ENCODE results near the gene UBE2H. TPM values are rescaled to one million over a fixed set of nuclear protein-coding genes. Genes with fewer than 3 reads are reported as not detected.
A peak's percentile ranks its signal among the peaks of the same experiment; 100 is the strongest.
"Not testable (repeated sequence)": the region's sequence is repeated elsewhere in the genome, so short reads cannot be mapped to it uniquely, and the experiment has no call there.

Gene UBE2H
- total RNA-seq, 2 donors from 2014 or later: 77.9 to 84.2 TPM

- no peaks in the 10 kb centered on the region for H3K9me3 ChIP-seq (ENCODE audit: control insufficient read depth, low read length, poor library complexity, severe bottlenecking)
- H3K36me3 Mint-ChIP-seq (ENCODE audit: low read depth): peaks cover 6% of the 10 kb centered on the region
- no peak for DNase-seq
- peaks cover 50% of the 10 kb centered on the region for H3K4me1 Mint-ChIP-seq
- H3K27me3 Mint-ChIP-seq: no peaks in the 10 kb centered on the region
- no peak overlapping the region for H3K27ac Mint-ChIP-seq
- H3K4me3 Mint-ChIP-seq: peak overlapping the region; percentile 36
- ATAC-seq: no peak
Observed at GRCh38 chr7:129913428-129913827, 39.3 kb downstream of the UBE2H start.

- H3K36me3 Mint-ChIP-seq (ENCODE audit: low read depth): peaks cover 6% of the 10 kb centered on the region
- H3K9me3 ChIP-seq (ENCODE audit: control insufficient read depth, low read length, poor library complexity, severe bottlenecking): no peaks in the 10 kb centered on the region
- peak overlapping the region; percentile 89 for H3K27ac Mint-ChIP-seq
- H3K4me1 Mint-ChIP-seq: peaks cover 55% of the 10 kb centered on the region
- DNase-seq (no peak), ATAC-seq (no peak)
- H3K27me3 Mint-ChIP-seq: no peaks in the 10 kb centered on the region
- peak overlapping the region; percentile 61 for H3K4me3 Mint-ChIP-seq
Observed at GRCh38 chr7:129911790-129912189, 41.0 kb downstream of the UBE2H start.

GRCh38 chr7:129909669-129910068 is 43.1 kb downstream of the UBE2H start:
- DNase-seq (no peak), ATAC-seq (no peak)
- H3K36me3 Mint-ChIP-seq (ENCODE audit: low read depth): peaks cover 7% of the 10 kb centered on the region
- peak overlapping the region; percentile 89 for H3K27ac Mint-ChIP-seq
- H3K9me3 ChIP-seq (ENCODE audit: control insufficient read depth, low read length, poor library complexity, severe bottlenecking): no peaks in the 10 kb centered on the region
- no peak overlapping the region for H3K4me3 Mint-ChIP-seq
- peaks cover 52% of the 10 kb centered on the region for H3K4me1 Mint-ChIP-seq
- H3K27me3 Mint-ChIP-seq: no peaks in the 10 kb centered on the region

GRCh38 chr7:129908181-129908580 is 44.6 kb downstream of the UBE2H start:
- DNase-seq (no peak), ATAC-seq (no peak)
- H3K9me3 ChIP-seq (ENCODE audit: control insufficient read depth, low read length, poor library complexity, severe bottlenecking): no peaks in the 10 kb centered on the region
- H3K36me3 Mint-ChIP-seq (ENCODE audit: low read depth): peaks cover 7% of the 10 kb centered on the region
- H3K4me1 Mint-ChIP-seq: peaks cover 57% of the 10 kb centered on the region
- no peak overlapping the region for H3K4me3 Mint-ChIP-seq
- H3K27me3 Mint-ChIP-seq: no peaks in the 10 kb centered on the region
- peak overlapping the region; percentile 46 for H3K27ac Mint-ChIP-seq

- H3K9me3 ChIP-seq (ENCODE audit: control insufficient read depth, low read length, poor library complexity, severe bottlenecking): no peaks in the 10 kb centered on the region
- Mint-ChIP-seq H3K4me1 (peaks cover 62% of the 10 kb centered on the region), H3K27me3 (no peaks in the 10 kb centered on the region), H3K36me3 (ENCODE audit: low read depth) (peaks cover 7% of the 10 kb centered on the region), H3K27ac (peak overlapping the region; percentile 44), H3K4me3 (peak overlapping the region; percentile 75)
- peak; percentile 52 for ATAC-seq
- no peak for DNase-seq
Observed at GRCh38 chr7:129907122-129907736, 45.5 kb downstream of the UBE2H start.

GRCh38 chr7:129906700-129907099 is 46.1 kb downstream of the UBE2H start:
- ATAC-seq: peak; percentile 75
- H3K9me3 ChIP-seq (ENCODE audit: control insufficient read depth, low read length, poor library complexity, severe bottlenecking): no peaks in the 10 kb centered on the region
- peaks cover 63% of the 10 kb centered on the region for H3K4me1 Mint-ChIP-seq
- H3K36me3 Mint-ChIP-seq (ENCODE audit: low read depth): peaks cover 7% of the 10 kb centered on the region
- H3K4me3 Mint-ChIP-seq: peak overlapping the region; percentile 75
- no peaks in the 10 kb centered on the region for H3K27me3 Mint-ChIP-seq
- no peak for DNase-seq
- peak overlapping the region; percentile 44 for H3K27ac Mint-ChIP-seq

- Mint-ChIP-seq H3K27me3 (no peaks in the 10 kb centered on the region), H3K4me1 (peaks cover 64% of the 10 kb centered on the region), H3K4me3 (peak overlapping the region; percentile 69), H3K36me3 (ENCODE audit: low read depth) (peaks cover 2% of the 10 kb centered on the region), H3K27ac (peak overlapping the region; percentile 44)
- H3K9me3 ChIP-seq (ENCODE audit: control insufficient read depth, low read length, poor library complexity, severe bottlenecking): no peaks in the 10 kb centered on the region
- ATAC-seq (no peak), DNase-seq (no peak)
Observed at GRCh38 chr7:129903935-129904334, 48.8 kb downstream of the UBE2H start.

- no peak overlapping the region for H3K4me3 Mint-ChIP-seq
- H3K27ac Mint-ChIP-seq: peak overlapping the region; percentile 81
- peaks cover 66% of the 10 kb centered on the region for H3K4me1 Mint-ChIP-seq
- peaks cover 2% of the 10 kb centered on the region for H3K36me3 Mint-ChIP-seq (ENCODE audit: low read depth)
- no peaks in the 10 kb centered on the region for H3K27me3 Mint-ChIP-seq
- DNase-seq (no peak), ATAC-seq (no peak)
- H3K9me3 ChIP-seq (ENCODE audit: control insufficient read depth, low read length, poor library complexity, severe bottlenecking): no peaks in the 10 kb centered on the region
Observed at GRCh38 chr7:129902788-129903422, 49.9 kb downstream of the UBE2H start.

GRCh38 chr7:129898502-129899160 is 54.1 kb downstream of the UBE2H start:
- ATAC-seq (no peak), DNase-seq (no peak)
- Mint-ChIP-seq H3K4me1 (peaks cover 42% of the 10 kb centered on the region), H3K27ac (peak overlapping the region; percentile 8), H3K4me3 (no peak overlapping the region), H3K27me3 (no peaks in the 10 kb centered on the region), H3K36me3 (ENCODE audit: low read depth) (no peaks in the 10 kb centered on the region)
- no peaks in the 10 kb centered on the region for H3K9me3 ChIP-seq (ENCODE audit: control insufficient read depth, low read length, poor library complexity, severe bottlenecking)

GRCh38 chr7:129898007-129898406 is 54.8 kb downstream of the UBE2H start:
- H3K36me3 Mint-ChIP-seq (ENCODE audit: low read depth): no peaks in the 10 kb centered on the region
- no peaks in the 10 kb centered on the region for H3K27me3 Mint-ChIP-seq
- H3K4me3 Mint-ChIP-seq: no peak overlapping the region
- H3K9me3 ChIP-seq (ENCODE audit: control insufficient read depth, low read length, poor library complexity, severe bottlenecking): no peaks in the 10 kb centered on the region
- peaks cover 36% of the 10 kb centered on the region for H3K4me1 Mint-ChIP-seq
- peak overlapping the region; percentile 8 for H3K27ac Mint-ChIP-seq
- DNase-seq (no peak), ATAC-seq (no peak)

GRCh38 chr7:129896568-129897382 is 56.0 kb downstream of the UBE2H start:
- ATAC-seq: no peak
- Mint-ChIP-seq H3K27me3 (no peaks in the 10 kb centered on the region), H3K4me1 (peaks cover 33% of the 10 kb centered on the region), H3K36me3 (ENCODE audit: low read depth) (no peaks in the 10 kb centered on the region), H3K4me3 (no peak overlapping the region), H3K27ac (peak overlapping the region; percentile 32)
- no peaks in the 10 kb centered on the region for H3K9me3 ChIP-seq (ENCODE audit: control insufficient read depth, low read length, poor library complexity, severe bottlenecking)
- DNase-seq: no peak

GRCh38 chr7:129894184-129894583 is 58.6 kb downstream of the UBE2H start:
- H3K4me1 Mint-ChIP-seq: peaks cover 21% of the 10 kb centered on the region
- not testable (repeated sequence) for H3K9me3 ChIP-seq (ENCODE audit: control insufficient read depth, low read length, poor library complexity, severe bottlenecking); H3K4me3 Mint-ChIP-seq; H3K36me3 Mint-ChIP-seq (ENCODE audit: low read depth); DNase-seq; ATAC-seq; H3K27me3 Mint-ChIP-seq; H3K27ac Mint-ChIP-seq

GRCh38 chr7:129890090-129890489 is 62.7 kb downstream of the UBE2H start:
- H3K27me3 Mint-ChIP-seq: no peaks in the 10 kb centered on the region
- no peaks in the 10 kb centered on the region for H3K36me3 Mint-ChIP-seq (ENCODE audit: low read depth)
- H3K9me3 ChIP-seq (ENCODE audit: control insufficient read depth, low read length, poor library complexity, severe bottlenecking): no peaks in the 10 kb centered on the region
- no peak for DNase-seq
- H3K4me3 Mint-ChIP-seq: no peak overlapping the region
- no peak for ATAC-seq
- H3K4me1 Mint-ChIP-seq: peaks cover 15% of the 10 kb centered on the region
- no peak overlapping the region for H3K27ac Mint-ChIP-seq
